Ishikawa (cell line): ENCODE results near the gene DDX39A.

Experiments
- CEBPB ChIP-seq: IDR thresholded peaks from 2 replicates; pipeline ENCODE4 v1.6.1; 2012
- CREB1 ChIP-seq: IDR thresholded peaks from 2 replicates; pipeline ENCODE4 v1.6.1; 2012; ENCODE audit warnings: low read depth
- EP300 ChIP-seq: IDR thresholded peaks from 2 replicates; pipeline ENCODE4 v1.6.1; 2012; ENCODE audit warnings: borderline replicate concordance
- FOXM1 ChIP-seq: IDR thresholded peaks from 2 replicates; pipeline ENCODE4 v1.6.1; 2012; ENCODE audit warnings: low read depth, borderline replicate concordance
- RAD21 ChIP-seq: IDR thresholded peaks from 2 replicates; pipeline ENCODE4 v1.6.1; 2012; ENCODE audit warnings: low read depth
- TAF1 ChIP-seq: IDR thresholded peaks from 2 replicates; pipeline ENCODE4 v1.6.1; 2012; ENCODE audit warnings: low read depth, mild to moderate bottlenecking
- TEAD4 ChIP-seq: IDR thresholded peaks from 2 replicates; pipeline ENCODE4 v1.6.1; 2012
- YY1 ChIP-seq: IDR thresholded peaks from 2 replicates; pipeline ENCODE4 v1.6.1; 2012; ENCODE audit warnings: low read depth
- ZBTB7A ChIP-seq: IDR thresholded peaks from 2 replicates; pipeline ENCODE4 v1.6.1; 2012; ENCODE audit warnings: low read depth
- TF ChIP-seq, protein P1 (sequence below): IDR thresholded peaks from 2 replicates; pipeline ENCODE4 v1.6.1; 2012
- TF ChIP-seq, protein P2 (sequence below): IDR thresholded peaks from 2 replicates; pipeline ENCODE4 v1.6.1; 2012; ENCODE audit warnings: low read depth, mild to moderate bottlenecking

DNA sequence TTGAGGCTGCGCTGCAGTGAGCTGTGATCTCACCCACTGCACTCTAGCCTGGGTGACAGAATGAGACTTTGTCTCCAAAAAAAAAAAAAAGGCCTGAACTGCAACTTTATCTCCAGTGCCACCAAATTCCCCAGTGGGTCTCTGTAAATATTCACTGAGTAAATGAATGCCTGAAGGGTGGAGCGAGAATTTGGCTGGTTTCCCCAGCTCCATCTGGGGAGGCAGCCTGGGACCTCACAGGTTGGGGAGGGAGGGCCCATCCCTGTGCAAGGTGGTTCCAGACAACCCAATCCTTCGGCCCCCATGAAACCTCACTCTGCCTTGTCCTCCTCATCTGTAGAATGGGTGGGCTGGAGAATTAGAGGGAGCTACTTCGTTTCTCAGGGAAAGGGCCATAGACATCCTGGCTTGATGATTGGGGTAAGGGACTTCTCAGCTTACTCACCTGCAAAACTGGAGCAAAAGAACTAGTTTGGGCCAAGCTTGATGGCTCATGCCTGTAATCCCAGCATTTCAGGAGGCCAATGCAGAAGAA is 9.8 kb upstream of the DDX39A start:
- no peak for TF ChIP-seq EP300
- TF ChIP-seq, protein P1, sequence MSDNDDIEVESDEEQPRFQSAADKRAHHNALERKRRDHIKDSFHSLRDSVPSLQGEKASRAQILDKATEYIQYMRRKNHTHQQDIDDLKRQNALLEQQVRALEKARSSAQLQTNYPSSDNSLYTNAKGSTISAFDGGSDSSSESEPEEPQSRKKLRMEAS: no peak
- TF ChIP-seq FOXM1: no peak
- TF ChIP-seq YY1: no peak
- no peak for TF ChIP-seq TEAD4
- TF ChIP-seq CEBPB: no peak
- TF ChIP-seq TAF1: no peak
- no peak for TF ChIP-seq RAD21
- TF ChIP-seq, protein P2, sequence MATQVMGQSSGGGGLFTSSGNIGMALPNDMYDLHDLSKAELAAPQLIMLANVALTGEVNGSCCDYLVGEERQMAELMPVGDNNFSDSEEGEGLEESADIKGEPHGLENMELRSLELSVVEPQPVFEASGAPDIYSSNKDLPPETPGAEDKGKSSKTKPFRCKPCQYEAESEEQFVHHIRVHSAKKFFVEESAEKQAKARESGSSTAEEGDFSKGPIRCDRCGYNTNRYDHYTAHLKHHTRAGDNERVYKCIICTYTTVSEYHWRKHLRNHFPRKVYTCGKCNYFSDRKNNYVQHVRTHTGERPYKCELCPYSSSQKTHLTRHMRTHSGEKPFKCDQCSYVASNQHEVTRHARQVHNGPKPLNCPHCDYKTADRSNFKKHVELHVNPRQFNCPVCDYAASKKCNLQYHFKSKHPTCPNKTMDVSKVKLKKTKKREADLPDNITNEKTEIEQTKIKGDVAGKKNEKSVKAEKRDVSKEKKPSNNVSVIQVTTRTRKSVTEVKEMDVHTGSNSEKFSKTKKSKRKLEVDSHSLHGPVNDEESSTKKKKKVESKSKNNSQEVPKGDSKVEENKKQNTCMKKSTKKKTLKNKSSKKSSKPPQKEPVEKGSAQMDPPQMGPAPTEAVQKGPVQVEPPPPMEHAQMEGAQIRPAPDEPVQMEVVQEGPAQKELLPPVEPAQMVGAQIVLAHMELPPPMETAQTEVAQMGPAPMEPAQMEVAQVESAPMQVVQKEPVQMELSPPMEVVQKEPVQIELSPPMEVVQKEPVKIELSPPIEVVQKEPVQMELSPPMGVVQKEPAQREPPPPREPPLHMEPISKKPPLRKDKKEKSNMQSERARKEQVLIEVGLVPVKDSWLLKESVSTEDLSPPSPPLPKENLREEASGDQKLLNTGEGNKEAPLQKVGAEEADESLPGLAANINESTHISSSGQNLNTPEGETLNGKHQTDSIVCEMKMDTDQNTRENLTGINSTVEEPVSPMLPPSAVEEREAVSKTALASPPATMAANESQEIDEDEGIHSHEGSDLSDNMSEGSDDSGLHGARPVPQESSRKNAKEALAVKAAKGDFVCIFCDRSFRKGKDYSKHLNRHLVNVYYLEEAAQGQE: no peak
- no peak for TF ChIP-seq CREB1
- TF ChIP-seq ZBTB7A: no peak
